IMR-90 (cell line): ENCODE data around the gene ZFAND2B. TPM values are rescaled to one million over a fixed set of nuclear protein-coding genes. Genes with fewer than 3 reads are reported as not detected.

Experiments
- ATAC-seq: fragments of 200-7000 bp; cut with Tn5 transposase; 2 replicates; pipeline ENCODE4 v1.9.1; 2020; ENCODE audit warnings: low read depth, mild to moderate bottlenecking, moderate library complexity
- BruUV-seq: library from RNA; stranded (reverse); fragments of 400-500 nt; replicated peaks from 2 replicates; lab custom pipeline; 2021; lab: Mats Ljungman, UMichigan
- CTCF ChIA-PET: fragments of 300-600 bp; formaldehyde crosslinking; extraction: SDS; loops from one replicate; lab custom pipeline; 2021; ENCODE audit warnings: antibody characterized with exemption; lab: Yijun Ruan, JAX
- POLR2A ChIA-PET: fragments of 300-600 bp; sonication (Branson Sonifier 250); formaldehyde crosslinking; loops from one replicate; lab custom pipeline; 2022; ENCODE audit warnings: antibody characterized with exemption; ENCODE audit not compliant: unreplicated experiment; lab: Charles Lee
- DNase-seq: peaks from one replicate; pipeline ENCODE4 v3.0.0; 2013
- H2AFZ ChIP-seq: replicated peaks from 2 replicates; pipeline ENCODE3; 2013; ENCODE audit warnings: low read length, mild to moderate bottlenecking; ENCODE audit not compliant: poor library complexity
- H2AK5ac ChIP-seq: 2 replicates; pipeline ENCODE4 v1.6.1; 2013; ENCODE audit warnings: low read depth, low read length, inconsistent platforms
- H2AK9ac ChIP-seq: replicated peaks from 2 replicates; pipeline ENCODE3; 2013; ENCODE audit warnings: mild to moderate bottlenecking, low read depth, low read length, moderate library complexity; ENCODE audit not compliant: poor library complexity
- H2BK120ac ChIP-seq: 2 replicates; pipeline ENCODE4 v1.6.1; 2013; ENCODE audit warnings: low read depth, low read length, inconsistent platforms
- H2BK15ac ChIP-seq: 3 replicates; pipeline ENCODE4 v1.6.1; 2013; ENCODE audit warnings: low read depth, low read length, inconsistent platforms
- H2BK20ac ChIP-seq: 2 replicates; pipeline ENCODE4 v1.6.1; 2013; ENCODE audit warnings: low read depth, mild to moderate bottlenecking, inconsistent platforms, low read length, moderate library complexity
- H2BK5ac ChIP-seq: 2 replicates; pipeline ENCODE4 v1.6.1; 2013; ENCODE audit warnings: mild to moderate bottlenecking, low read depth, low read length, inconsistent platforms; ENCODE audit not compliant: poor library complexity, severe bottlenecking
- H3K14ac ChIP-seq: replicated peaks from 2 replicates; pipeline ENCODE4 v1.6.1; 2013; ENCODE audit warnings: low read depth, low read length, inconsistent platforms
- H3K18ac ChIP-seq: 2 replicates; pipeline ENCODE4 v1.6.1; 2013; ENCODE audit warnings: low read depth, low read length, control low read depth
- H3K23ac ChIP-seq: 2 replicates; pipeline ENCODE4 v1.6.1; 2013; ENCODE audit warnings: low read depth, low read length, inconsistent platforms
- H3K27ac ChIP-seq: 2 replicates; pipeline ENCODE4 v1.5.1; 2013; ENCODE audit warnings: mild to moderate bottlenecking, control low read depth, low read length; ENCODE audit not compliant: insufficient read depth
- H3K27me3 ChIP-seq: 2 replicates; pipeline ENCODE4 v1.6.1; 2013; ENCODE audit warnings: low read length; ENCODE audit not compliant: control insufficient read depth, insufficient read depth
- H3K36me3 ChIP-seq: 2 replicates; pipeline ENCODE4 v1.6.1; 2013; ENCODE audit warnings: low read length, mixed read lengths; ENCODE audit not compliant: control insufficient read depth, insufficient read depth
- H3K4ac ChIP-seq: 2 replicates; pipeline ENCODE4 v1.6.1; 2013; ENCODE audit warnings: low read depth, low read length, inconsistent platforms
- H3K4me1 ChIP-seq: 2 replicates; pipeline ENCODE4 v1.6.1; 2013; ENCODE audit warnings: low read length, mixed read lengths; ENCODE audit not compliant: control insufficient read depth, insufficient read depth
- H3K4me2 ChIP-seq: 2 replicates; pipeline ENCODE4 v1.6.1; 2013; ENCODE audit warnings: low read depth, mild to moderate bottlenecking, control low read depth, low read length, moderate library complexity
- H3K4me3 ChIP-seq: 2 replicates; pipeline ENCODE4 v1.5.1; 2013; ENCODE audit warnings: low read depth, mild to moderate bottlenecking, control low read depth, low read length, moderate library complexity; ENCODE audit not compliant: insufficient read depth
- H3K56ac ChIP-seq: 2 replicates; pipeline ENCODE4 v1.6.1; 2013; ENCODE audit warnings: low read length, inconsistent platforms; ENCODE audit not compliant: insufficient read depth; ENCODE audit errors: extremely low read depth
- H3K79me1 ChIP-seq, 2 experiments: 2 replicates each; pipeline ENCODE4 v1.6.1; 2013; ENCODE audit warnings: low read length in 2 of 2, inconsistent platforms in 1 of 2, low read depth in 1 of 2
- H3K9ac ChIP-seq: 2 replicates; pipeline ENCODE4 v1.6.1; 2013; ENCODE audit warnings: low read depth, low read length, control low read depth
- H3K9me1 ChIP-seq: 2 replicates; pipeline ENCODE4 v1.6.1; 2013; ENCODE audit warnings: low read length, inconsistent platforms; ENCODE audit not compliant: insufficient read depth
- H3K9me3 ChIP-seq: 2 replicates; pipeline ENCODE4 v1.6.1; 2013; ENCODE audit warnings: low read length; ENCODE audit not compliant: control insufficient read depth, insufficient read depth
- H4K20me1 ChIP-seq: 2 replicates; pipeline ENCODE4 v1.6.1; 2013; ENCODE audit warnings: low read length, inconsistent platforms; ENCODE audit not compliant: insufficient read depth
- H4K5ac ChIP-seq: 2 replicates; pipeline ENCODE4 v1.6.1; 2013; ENCODE audit warnings: mild to moderate bottlenecking, low read depth, low read length, control low read depth
- H4K8ac ChIP-seq, 2 experiments: 2 replicates each; pipeline ENCODE4 v1.6.1; 2013; ENCODE audit warnings: low read depth in 2 of 2, low read length in 2 of 2, control low read depth in 1 of 2, inconsistent platforms in 1 of 2
- H4K91ac ChIP-seq: 2 replicates; pipeline ENCODE4 v1.6.1; 2013; ENCODE audit warnings: low read depth, low read length, inconsistent platforms; ENCODE audit not compliant: insufficient read depth
- BHLHE40 ChIP-seq: fragments of 150-350 bp; IDR thresholded peaks from 2 replicates; pipeline ENCODE4 v1.6.1; 2016; ENCODE audit warnings: mild to moderate bottlenecking, low read depth, low read length
- CEBPB ChIP-seq: IDR thresholded peaks from 2 replicates; pipeline ENCODE4 v1.6.1; 2012; ENCODE audit warnings: low read depth, low read length, improper control_type of control experiment
- CHD1 ChIP-seq: IDR thresholded peaks from 2 replicates; pipeline ENCODE4 v1.6.1; 2012; ENCODE audit warnings: low read depth, low read length, improper control_type of control experiment
- FOS ChIP-seq: fragments of 150-350 bp; IDR thresholded peaks from 2 replicates; pipeline ENCODE4 v1.6.1; 2016; ENCODE audit warnings: low read depth, low read length
- MAFK ChIP-seq: IDR thresholded peaks from 2 replicates; pipeline ENCODE4 v1.6.1; 2012; ENCODE audit warnings: low read depth, low read length, improper control_type of control experiment
- MAZ ChIP-seq: IDR thresholded peaks from 2 replicates; pipeline ENCODE4 v1.6.1; 2012; ENCODE audit warnings: low read depth, mild to moderate bottlenecking, low read length, improper control_type of control experiment, moderate library complexity, borderline replicate concordance
- MXI1 ChIP-seq: IDR thresholded peaks from 2 replicates; pipeline ENCODE4 v1.6.1; 2012; ENCODE audit warnings: low read depth, mild to moderate bottlenecking, low read length, moderate library complexity, borderline replicate concordance
- NFE2L2 ChIP-seq: fragments of 150-350 bp; IDR thresholded peaks from 2 replicates; pipeline ENCODE4 v1.6.1; 2016; ENCODE audit warnings: low read depth, mild to moderate bottlenecking, low read length
- POLR2A ChIP-seq: IDR thresholded peaks from 2 replicates; pipeline ENCODE4 v1.6.1; 2012; ENCODE audit warnings: mild to moderate bottlenecking, low read depth, low read length
- RAD21 ChIP-seq: IDR thresholded peaks from 2 replicates; pipeline ENCODE4 v1.6.1; 2012; ENCODE audit warnings: low read length, improper control_type of control experiment
- RCOR1 ChIP-seq: IDR thresholded peaks from 2 replicates; pipeline ENCODE4 v1.6.1; 2012; ENCODE audit warnings: mild to moderate bottlenecking, low read length, improper control_type of control experiment; ENCODE audit not compliant: insufficient replicate concordance
- RFX5 ChIP-seq: IDR thresholded peaks from 2 replicates; pipeline ENCODE4 v1.8.0; 2012; ENCODE audit warnings: low read depth, mild to moderate bottlenecking, low read length, moderate library complexity
- SMC3 ChIP-seq: fragments of 150-350 bp; IDR thresholded peaks from 2 replicates; pipeline ENCODE4 v1.6.1; 2016; ENCODE audit warnings: low read depth, mild to moderate bottlenecking, antibody characterized with exemption, low read length, moderate library complexity
- USF2 ChIP-seq: fragments of 150-350 bp; IDR thresholded peaks from 2 replicates; pipeline ENCODE4 v1.6.1; 2017; ENCODE audit warnings: mild to moderate bottlenecking, antibody characterized with exemption, low read length, low read depth
- WGBS, 2 experiments: methylation state at CpG; one replicate each; pipeline versions ENCODE4 v1.1.5 to v1.1.7; 2013; ENCODE audit warnings: missing lambda C conversion rate in 2 of 2; ENCODE audit not compliant: insufficient read length in 1 of 2; ENCODE audit errors: extremely low coverage in 2 of 2; 5-methylcytosine and 5-hydroxymethylcytosine counted together
- dilution Hi-C: fragments of 300-500 bp; cut with HindIII; formaldehyde crosslinking; loops from one replicate; pipeline ENCODE4 v1.14.3; 2018; ENCODE audit warnings: low sequenced_read_pairs; ENCODE audit not compliant: unreplicated experiment
- in situ Hi-C: fragments of 300-500 bp; cut with MboI; formaldehyde crosslinking; loops from 3 replicates; pipeline ENCODE4 v1.14.3; 2019; ENCODE audit warnings: low sequenced_read_pairs, inconsistent platforms, mixed read lengths
- intact Hi-C: fragments of 100-400 bp; cut with micrococcal nuclease; formaldehyde crosslinking; loops from 2 replicates; pipeline ENCODE4 v1.10.0; 2022
- polyA plus RNA-seq, 3 experiments: library from polyadenylated mRNA; depleted of rRNA; stranded (reverse); fragments of >200 nt; gene quantifications; 2 replicates each; pipeline ENCODE4 v1.2.3, GENCODE V29; 2012; ENCODE audit warnings: low replicate concordance in 1 of 3
- total RNA-seq: library from RNA; depleted of rRNA; stranded (reverse); fragments of >200 nt; gene quantifications from 2 replicates; pipeline ENCODE4 v1.2.3, GENCODE V29; 2012
- TF ChIP-seq, protein P1 (sequence below): conservative IDR thresholded peaks from 2 replicates; pipeline ENCODE4 v1.5.1; 2012; ENCODE audit warnings: mild to moderate bottlenecking, low read depth, low read length, improper control_type of control experiment

ZFAND2B gene
- total and polyA plus RNA-seq, 2 of the 4 experiments (the other 2 are of a cell fraction) = 25.5 to 38.3 TPM

DNA sequence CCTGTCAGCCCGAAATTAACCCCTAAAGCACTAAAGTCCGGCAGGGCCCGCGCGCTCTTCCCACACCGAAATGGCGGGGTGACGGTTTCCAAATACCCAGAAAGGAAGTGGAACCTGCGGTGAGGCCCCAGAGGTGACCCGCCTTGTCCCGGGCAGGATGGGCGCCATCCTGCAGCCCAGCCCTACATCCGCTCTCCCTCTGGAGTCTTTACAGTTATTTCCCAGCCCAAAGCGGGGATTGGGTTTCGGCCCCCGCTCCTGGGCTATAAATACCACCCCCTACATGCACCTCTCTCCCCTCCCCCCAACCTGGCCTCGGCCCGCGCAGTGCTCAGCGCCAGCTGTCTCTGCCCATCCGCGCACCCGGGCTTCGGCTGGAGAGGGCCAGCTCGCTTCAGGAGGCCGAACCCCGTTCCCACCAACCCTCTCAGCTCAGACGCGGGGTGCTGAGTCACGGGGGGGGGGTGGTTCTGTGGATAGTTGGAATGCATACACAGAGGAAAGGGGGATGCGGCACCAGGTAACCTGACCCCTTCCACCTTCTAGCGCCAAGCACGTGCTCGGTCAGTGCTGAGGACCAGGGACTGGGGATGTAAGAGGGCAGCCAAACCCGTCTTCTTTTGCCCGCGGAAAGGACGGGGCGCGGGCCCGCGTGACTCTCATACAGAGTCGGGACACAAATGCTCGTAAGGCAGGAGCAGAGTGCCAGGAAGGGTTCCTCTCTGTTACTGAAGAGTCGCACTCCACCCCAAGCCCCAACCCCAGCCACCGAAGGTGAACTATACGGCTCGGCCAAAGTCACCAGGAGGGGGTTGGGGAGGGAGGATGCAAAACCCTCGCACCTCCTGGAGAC is 46.5 kb downstream of the ZFAND2B start, which contains the start of gene TUBA4B:
Gene TUBA4B, plus strand, starts transcription at position 344 of the 853 bp plus-strand sequence. Its CDS starts 165 bp downstream, at position 509.
- Histone ChIP-seq H3K4me2 (peak within 1 kb of the TSS; percentile 96), H3K9me1 (peaks cover 25% of the 10 kb centered on the region), H3K79me1 (peaks cover under 1 to 9% of the 10 kb centered on the region in 2 experiments; a peak in 2 of 4 replicates), H3K9ac (peak within 1 kb of the TSS; percentile 3; the same call in 1 of the 2 replicates), H3K36me3 (peaks cover 8% of the 10 kb centered on the region; the same call in 1 of the 2 replicates), H4K20me1 (0 out of 2 replicates have a peak, but pooled peaks cover 8% of the 10 kb centered on the region), H3K4me1 (peaks cover 40% of the 10 kb centered on the region), H2BK120ac (peak within 1 kb of the TSS; percentile 19; the same call in 1 of the 2 replicates), H3K4ac (peak within 1 kb of the TSS; percentile 35), H2AFZ (peak within 1 kb of the TSS; percentile 93), H2BK15ac (no peak within 1 kb of the TSS), H3K27ac (no peak within 1 kb of the TSS; the same call in 1 of the 2 replicates), H4K8ac (peak within 1 kb of the TSS in 1 of 2 experiments; percentile 40; a peak in 1 of 4 replicates), H3K23ac (peak within 1 kb of the TSS; percentile 76; the same call in 1 of the 2 replicates), H2BK5ac (no peak within 1 kb of the TSS), H3K14ac (no peak within 1 kb of the TSS), H2AK5ac (peak within 1 kb of the TSS; percentile 74; the same call in 1 of the 2 replicates), H3K27me3 (peaks cover 13% of the 10 kb centered on the region), H3K18ac (no peak within 1 kb of the TSS), H2AK9ac (peak within 1 kb of the TSS; percentile 81), H2BK20ac (no peak within 1 kb of the TSS), H3K56ac (no peak within 1 kb of the TSS), H3K9me3 (no peaks in the 10 kb centered on the region), H4K5ac (no peak within 1 kb of the TSS; the same call in none of the 2 replicates), H3K4me3 (peak within 1 kb of the TSS; percentile 57), H4K91ac (no peak within 1 kb of the TSS; the same call in 1 of the 2 replicates)
- WGBS, 2 experiments = 13% methylated on average over 9 of the region's 49 CpGs; no CpG with 5 or more reads in 1 of the 2 experiments
- BruUV-seq = no TSS peak
- POLR2A ChIA-PET = no interaction called here
- CTCF ChIA-PET = interaction anchor here (0.6 kb wide), 2 partner anchors 10 to 37 kb away, joined by 3 read pairs; no protein-coding TSS in a partner anchor
- dilution Hi-C loops (no loop called here), in situ Hi-C loops (no loop called here), intact Hi-C loops (no loop called here)
- peak; percentile 50 for DNase-seq
- peak; percentile 4 for ATAC-seq
- TF ChIP-seq RAD21 (no peak), POLR2A (no peak; the same call in 1 of the 2 replicates), NFE2L2 (peak; percentile 68), CEBPB (no peak), USF2 (peak; percentile 15), MAFK (no peak), BHLHE40 (peak; percentile 80), MAZ (0 out of 2 replicates have a peak, but pooled peaks have one; percentile 13), FOS (0 out of 2 replicates have a peak, but pooled peaks have one; percentile 9), SMC3 (no peak), MXI1 (0 out of 2 replicates have a peak, but pooled peaks have one; percentile 65), CHD1 (no peak), RFX5 (no peak), RCOR1 (peak; percentile 16)
- TF ChIP-seq, protein P1, sequence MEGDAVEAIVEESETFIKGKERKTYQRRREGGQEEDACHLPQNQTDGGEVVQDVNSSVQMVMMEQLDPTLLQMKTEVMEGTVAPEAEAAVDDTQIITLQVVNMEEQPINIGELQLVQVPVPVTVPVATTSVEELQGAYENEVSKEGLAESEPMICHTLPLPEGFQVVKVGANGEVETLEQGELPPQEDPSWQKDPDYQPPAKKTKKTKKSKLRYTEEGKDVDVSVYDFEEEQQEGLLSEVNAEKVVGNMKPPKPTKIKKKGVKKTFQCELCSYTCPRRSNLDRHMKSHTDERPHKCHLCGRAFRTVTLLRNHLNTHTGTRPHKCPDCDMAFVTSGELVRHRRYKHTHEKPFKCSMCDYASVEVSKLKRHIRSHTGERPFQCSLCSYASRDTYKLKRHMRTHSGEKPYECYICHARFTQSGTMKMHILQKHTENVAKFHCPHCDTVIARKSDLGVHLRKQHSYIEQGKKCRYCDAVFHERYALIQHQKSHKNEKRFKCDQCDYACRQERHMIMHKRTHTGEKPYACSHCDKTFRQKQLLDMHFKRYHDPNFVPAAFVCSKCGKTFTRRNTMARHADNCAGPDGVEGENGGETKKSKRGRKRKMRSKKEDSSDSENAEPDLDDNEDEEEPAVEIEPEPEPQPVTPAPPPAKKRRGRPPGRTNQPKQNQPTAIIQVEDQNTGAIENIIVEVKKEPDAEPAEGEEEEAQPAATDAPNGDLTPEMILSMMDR = no peak
